GM12878 (cell line): ENCODE data around the gene ARL15. TPM values are rescaled to one million over a fixed set of nuclear protein-coding genes. Genes with fewer than 3 reads are reported as not detected.

Experiments
- ATAC-seq: fragments of 200-7000 bp; cut with Tn5 transposase; 3 replicates; pipeline ENCODE4 v1.9.1; 2020; ENCODE audit warnings: mild to moderate bottlenecking, moderate library complexity
- BruUV-seq: library from RNA; stranded (reverse); fragments of 400-500 nt; replicated peaks from 2 replicates; lab custom pipeline; 2021; lab: Mats Ljungman, UMichigan
- CTCF ChIA-PET: fragments of 300-600 bp; sonication (Branson Sonifier 250); formaldehyde crosslinking; extraction: SDS; loops from one replicate; lab custom pipeline; 2021; ENCODE audit warnings: inconsistent platforms; lab: Yijun Ruan, JAX
- POLR2A ChIA-PET: fragments of 350-600 bp; formaldehyde crosslinking; extraction: SDS; loops from one replicate; lab custom pipeline; 2021; ENCODE audit warnings: inconsistent platforms; lab: Charles Lee
- RAD21 ChIA-PET: fragments of 300-600 bp; sonication (Branson Sonifier 250); formaldehyde crosslinking; loops from one replicate; lab custom pipeline; 2023; ENCODE audit warnings: antibody characterized with exemption; ENCODE audit not compliant: unreplicated experiment; lab: Charles Lee
- SMC1A ChIA-PET: fragments of 300-600 bp; sonication (Branson Sonifier 250); formaldehyde crosslinking; loops from one replicate; lab custom pipeline; 2023; ENCODE audit not compliant: unreplicated experiment, uncharacterized antibody; lab: Charles Lee
- DNase-seq: peaks from one replicate; pipeline ENCODE4 v3.0.0-alpha.2; 2011; ENCODE audit warnings: low read depth, low spot score
- FAIRE-seq: peaks from 3 replicates; lab custom pipeline; 2011; peaks lifted over from hg19 to GRCh38; lab: Jason Lieb, UNC
- H2AFZ ChIP-seq: 2 replicates; pipeline ENCODE4 v1.6.0; 2011; ENCODE audit warnings: low read depth, low read length, control low read depth; ENCODE audit not compliant: control insufficient read depth
- H3K27ac ChIP-seq: 2 replicates; pipeline ENCODE4 v1.5.1; 2011; ENCODE audit warnings: control low read depth; ENCODE audit not compliant: control insufficient read depth, insufficient read depth
- H3K27me3 ChIP-seq, 2 experiments: replicated peaks in 1 of 2; 2 replicates each; pipeline versions ENCODE4 v1.6.0 to v1.6.1; 2011; ENCODE audit warnings: low read length in 1 of 2; ENCODE audit not compliant: control insufficient read depth in 2 of 2, insufficient read depth in 2 of 2
- H3K36me3 ChIP-seq, 2 experiments: 2 replicates each; pipeline ENCODE4 v1.5.1; 2011; ENCODE audit warnings: low read length in 1 of 2; ENCODE audit not compliant: control insufficient read depth in 2 of 2, insufficient read depth in 2 of 2
- H3K4me1 ChIP-seq: 2 replicates; pipeline ENCODE4 v1.6.1; 2011; ENCODE audit warnings: mild to moderate bottlenecking, low read length, moderate library complexity, mixed read lengths; ENCODE audit not compliant: control insufficient read depth, insufficient read depth
- H3K4me2 ChIP-seq: 2 replicates; pipeline ENCODE4 v1.6.0; 2011; ENCODE audit warnings: control low read depth; ENCODE audit not compliant: control insufficient read depth, insufficient read depth
- H3K4me3 ChIP-seq: fragments of 200-600 bp; sonication (generic); 2 replicates; pipeline ENCODE4 v1.5.1; 2016
- H3K79me2 ChIP-seq: 2 replicates; pipeline ENCODE4 v1.6.0; 2011; ENCODE audit warnings: low read length; ENCODE audit not compliant: control insufficient read depth, insufficient read depth
- H3K9ac ChIP-seq: 2 replicates; pipeline ENCODE4 v1.8.0; 2011; ENCODE audit warnings: low read length, control low read depth, mixed read lengths; ENCODE audit not compliant: control insufficient read depth, insufficient read depth
- H3K9me3 ChIP-seq: replicated peaks from 3 replicates; pipeline ENCODE4 v1.5.1; 2011; ENCODE audit warnings: mild to moderate bottlenecking, low read length; ENCODE audit not compliant: control insufficient read depth, insufficient read depth
- H4K20me1 ChIP-seq: 2 replicates; pipeline ENCODE4 v1.6.0; 2011; ENCODE audit not compliant: control insufficient read depth, insufficient read depth
- BHLHE40 ChIP-seq, 2 experiments: fragments of 450-650 bp in 1 of 2; IDR thresholded peaks; 2 replicates each; pipeline ENCODE4 v1.6.1; 2011 to 2017; ENCODE audit warnings: low read depth in 2 of 2, borderline replicate concordance in 1 of 2, improper control_type of control experiment in 1 of 2, low read length in 1 of 2, mild to moderate bottlenecking in 1 of 2
- BMI1 ChIP-seq: fragments of 450-650 bp; IDR thresholded peaks from 2 replicates; pipeline ENCODE4 v1.6.1; 2016; ENCODE audit warnings: mild to moderate bottlenecking, moderate library complexity, borderline replicate concordance
- CHD4 ChIP-seq: fragments of 200-600 bp; sonication (generic); IDR thresholded peaks from 2 replicates; pipeline ENCODE4 v1.6.1; 2016; ENCODE audit warnings: mild to moderate bottlenecking
- CREM ChIP-seq: IDR thresholded peaks from 2 replicates; pipeline ENCODE4 v1.6.1; 2014; ENCODE audit warnings: antibody characterized with exemption, low read depth
- EED ChIP-seq: sonication (generic); IDR thresholded peaks from 2 replicates; pipeline ENCODE4 v1.6.1; 2016; ENCODE audit warnings: antibody characterized with exemption, low read depth
- RB1 ChIP-seq: fragments of 450-650 bp; formaldehyde crosslinking; IDR thresholded peaks from 2 replicates; pipeline ENCODE4 v1.6.1; 2017; ENCODE audit warnings: mild to moderate bottlenecking, borderline replicate concordance
- TBL1XR1 ChIP-seq: IDR thresholded peaks from 2 replicates; pipeline ENCODE4 v1.6.1; 2012; ENCODE audit warnings: low read depth, low read length, improper control_type of control experiment
- WGBS: methylation state at CpG from one replicate; pipeline ENCODE4 v1.1.6; 2016; ENCODE audit warnings: low lambda C conversion rate; ENCODE audit not compliant: insufficient replicate concordance, insufficient coverage; ENCODE audit errors: missing lambda C conversion rate; 5-methylcytosine and 5-hydroxymethylcytosine counted together
- in situ Hi-C: fragments of 300-500 bp; cut with MboI; formaldehyde crosslinking; loops from 9 replicates; pipeline ENCODE4 v1.14.3; 2018; ENCODE audit warnings: mixed read lengths
- intact Hi-C: fragments of 100-400 bp; cut with micrococcal nuclease; formaldehyde crosslinking; loops from one replicate; pipeline ENCODE4 v1.14.2; 2022; ENCODE audit not compliant: unreplicated experiment
- polyA plus RNA-seq, 11 experiments: library from polyadenylated mRNA; depleted of rRNA in 4 of 11; unstranded in 6 of 11; stranded (reverse) in 5 of 11; fragments of >200 nt; fragmentation: Nextera tagmentation in 4 of 11; fragmentation: Illumina TruSeq in 1 of 11; extraction: Ambion mirVana in 4 of 11; extraction: Trizol in 1 of 11; gene quantifications; 1 replicate in 1 of 11; 2 replicates in 10 of 11; pipeline versions ENCODE4 v1.2.1 to v1.2.3, GENCODE V29; 2011 to 2016; ENCODE audit warnings: inconsistent platforms in 2 of 11, missing spikeins in 2 of 11, low read depth in 1 of 11
- total RNA-seq, 4 experiments: library from RNA; depleted of rRNA in 3 of 4; stranded (reverse); fragments of >200 nt in 3 of 4; fragmentation: Illumina TruSeq in 1 of 4; extraction: Trizol in 1 of 4; gene quantifications; 2 replicates each; pipeline versions ENCODE4 v1.2.1 to v1.2.3, GENCODE V29; 2013 to 2021
- TF ChIP-seq, protein P1 (sequence below): fragments of 450-650 bp; formaldehyde crosslinking; IDR thresholded peaks from 2 replicates; pipeline ENCODE4 v1.5.0; 2022; ENCODE audit warnings: mild to moderate bottlenecking, missing genetic modification characterization
- TF ChIP-seq, protein P2 (sequence below): fragments of 450-650 bp; IDR thresholded peaks from 2 replicates; pipeline ENCODE4 v1.6.1; 2017; ENCODE audit warnings: mild to moderate bottlenecking, low read depth, inconsistent platforms; ENCODE audit not compliant: poor library complexity, severe bottlenecking
- TF ChIP-seq, protein P3 (sequence below): fragments of 450-650 bp; formaldehyde crosslinking; IDR thresholded peaks from 2 replicates; pipeline ENCODE4 v1.4.0; 2022; ENCODE audit warnings: mild to moderate bottlenecking, moderate library complexity
- TF ChIP-seq, protein P4 (sequence below): fragments of 450-650 bp; IDR thresholded peaks from 2 replicates; pipeline ENCODE4 v1.6.1; 2016; ENCODE audit warnings: mild to moderate bottlenecking

ARL15 gene
- total and polyA plus RNA-seq, 10 of the 15 experiments (the other 5 are each of a cell fraction or from before 2014, with no cell fraction given), result 3.6 to 11.0 (median 7.7) TPM

DNA sequence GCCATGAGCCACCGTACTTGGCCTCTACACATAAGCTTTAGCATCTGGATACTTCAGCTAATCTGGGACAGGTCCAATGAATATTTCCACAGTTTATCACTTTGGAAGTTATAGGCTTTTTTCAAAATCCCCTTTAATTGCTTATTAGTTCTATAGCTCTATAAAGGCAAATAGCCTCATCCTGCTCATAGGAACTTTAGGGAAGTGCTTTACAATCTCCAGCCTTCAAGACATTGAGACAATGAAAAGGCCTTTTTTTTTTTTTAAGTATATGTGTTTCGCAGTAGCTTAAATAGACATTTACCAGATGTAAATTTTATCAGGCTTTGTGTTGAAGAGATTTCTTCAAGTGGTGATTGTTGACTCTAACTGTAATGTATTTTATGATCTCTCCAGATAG lies 224.2 kb downstream of the ARL15 start (continued):
- TF ChIP-seq, protein P1, sequence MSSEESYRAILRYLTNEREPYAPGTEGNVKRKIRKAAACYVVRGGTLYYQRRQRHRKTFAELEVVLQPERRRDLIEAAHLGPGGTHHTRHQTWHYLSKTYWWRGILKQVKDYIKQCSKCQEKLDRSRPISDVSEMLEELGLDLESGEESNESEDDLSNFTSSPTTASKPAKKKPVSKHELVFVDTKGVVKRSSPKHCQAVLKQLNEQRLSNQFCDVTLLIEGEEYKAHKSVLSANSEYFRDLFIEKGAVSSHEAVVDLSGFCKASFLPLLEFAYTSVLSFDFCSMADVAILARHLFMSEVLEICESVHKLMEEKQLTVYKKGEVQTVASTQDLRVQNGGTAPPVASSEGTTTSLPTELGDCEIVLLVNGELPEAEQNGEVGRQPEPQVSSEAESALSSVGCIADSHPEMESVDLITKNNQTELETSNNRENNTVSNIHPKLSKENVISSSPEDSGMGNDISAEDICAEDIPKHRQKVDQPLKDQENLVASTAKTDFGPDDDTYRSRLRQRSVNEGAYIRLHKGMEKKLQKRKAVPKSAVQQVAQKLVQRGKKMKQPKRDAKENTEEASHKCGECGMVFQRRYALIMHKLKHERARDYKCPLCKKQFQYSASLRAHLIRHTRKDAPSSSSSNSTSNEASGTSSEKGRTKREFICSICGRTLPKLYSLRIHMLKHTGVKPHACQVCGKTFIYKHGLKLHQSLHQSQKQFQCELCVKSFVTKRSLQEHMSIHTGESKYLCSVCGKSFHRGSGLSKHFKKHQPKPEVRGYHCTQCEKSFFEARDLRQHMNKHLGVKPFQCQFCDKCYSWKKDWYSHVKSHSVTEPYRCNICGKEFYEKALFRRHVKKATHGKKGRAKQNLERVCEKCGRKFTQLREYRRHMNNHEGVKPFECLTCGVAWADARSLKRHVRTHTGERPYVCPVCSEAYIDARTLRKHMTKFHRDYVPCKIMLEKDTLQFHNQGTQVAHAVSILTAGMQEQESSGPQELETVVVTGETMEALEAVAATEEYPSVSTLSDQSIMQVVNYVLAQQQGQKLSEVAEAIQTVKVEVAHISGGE (CRISPR knock-in tag), result no peak
- TF ChIP-seq EED (no peak), TBL1XR1 (no peak), BHLHE40 (IDR thresholded peaks at IDR 0.05; ENCODE audit: borderline replicate concordance in 1 of 2, low read depth in 2 of 2, low read length in 1 of 2) (no peak)
- TF ChIP-seq, protein P2, sequence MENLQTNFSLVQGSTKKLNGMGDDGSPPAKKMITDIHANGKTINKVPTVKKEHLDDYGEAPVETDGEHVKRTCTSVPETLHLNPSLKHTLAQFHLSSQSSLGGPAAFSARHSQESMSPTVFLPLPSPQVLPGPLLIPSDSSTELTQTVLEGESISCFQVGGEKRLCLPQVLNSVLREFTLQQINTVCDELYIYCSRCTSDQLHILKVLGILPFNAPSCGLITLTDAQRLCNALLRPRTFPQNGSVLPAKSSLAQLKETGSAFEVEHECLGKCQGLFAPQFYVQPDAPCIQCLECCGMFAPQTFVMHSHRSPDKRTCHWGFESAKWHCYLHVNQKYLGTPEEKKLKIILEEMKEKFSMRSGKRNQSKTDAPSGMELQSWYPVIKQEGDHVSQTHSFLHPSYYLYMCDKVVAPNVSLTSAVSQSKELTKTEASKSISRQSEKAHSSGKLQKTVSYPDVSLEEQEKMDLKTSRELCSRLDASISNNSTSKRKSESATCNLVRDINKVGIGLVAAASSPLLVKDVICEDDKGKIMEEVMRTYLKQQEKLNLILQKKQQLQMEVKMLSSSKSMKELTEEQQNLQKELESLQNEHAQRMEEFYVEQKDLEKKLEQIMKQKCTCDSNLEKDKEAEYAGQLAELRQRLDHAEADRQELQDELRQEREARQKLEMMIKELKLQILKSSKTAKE, result no peak

DNA sequence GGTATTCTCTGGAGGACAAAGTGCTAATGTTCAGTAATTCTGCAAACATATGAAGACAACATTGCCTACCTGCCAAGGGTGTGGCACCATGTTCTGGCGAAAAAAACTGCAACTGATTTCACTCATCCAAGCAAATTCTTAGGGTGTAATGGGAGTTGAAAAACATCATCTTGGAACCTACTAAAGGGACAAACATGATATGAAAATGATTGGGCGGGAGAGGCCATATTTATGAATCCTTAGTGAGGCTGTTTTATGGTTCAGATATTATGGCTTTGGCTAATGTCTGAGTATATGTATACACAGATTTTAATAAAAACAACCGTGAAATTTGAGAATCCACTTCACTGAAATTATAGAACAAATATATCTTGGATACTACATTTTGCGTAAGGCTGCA lies 225.7 kb downstream of the ARL15 start:
- Histone ChIP-seq H3K9me3 (no peaks in the 10 kb centered on the region), H3K4me3 (no peak overlapping the region), H4K20me1 (no peaks in the 10 kb centered on the region), H2AFZ (no peak overlapping the region), H3K27me3 (no peaks in the 10 kb centered on the region), H3K27ac (no peak overlapping the region), H3K36me3 (no peaks in the 10 kb centered on the region), H3K9ac (no peak overlapping the region), H3K4me2 (no peak overlapping the region), H3K79me2 (no peaks in the 10 kb centered on the region), H3K4me1 (no peaks in the 10 kb centered on the region)
- DNase-seq (no peak), FAIRE-seq (no peak), ATAC-seq (no peak)
- in situ Hi-C loops (no loop called here), intact Hi-C loops (no loop called here)
- ChIA-PET POLR2A (no interaction called here), SMC1A (no interaction called here), CTCF (no interaction called here), RAD21 (no interaction called here)
- no TSS peak for BruUV-seq
- WGBS, result 99% methylated on average over 4 of the region's 4 CpGs
- no peak for TF ChIP-seq BMI1
- TF ChIP-seq CHD4, result no peak
- no peak for TF ChIP-seq RB1
- no peak for TF ChIP-seq BHLHE40 (IDR thresholded peaks at IDR 0.05; ENCODE audit: borderline replicate concordance in 1 of 2, low read depth in 2 of 2, low read length in 1 of 2)
- TF ChIP-seq, protein P3, sequence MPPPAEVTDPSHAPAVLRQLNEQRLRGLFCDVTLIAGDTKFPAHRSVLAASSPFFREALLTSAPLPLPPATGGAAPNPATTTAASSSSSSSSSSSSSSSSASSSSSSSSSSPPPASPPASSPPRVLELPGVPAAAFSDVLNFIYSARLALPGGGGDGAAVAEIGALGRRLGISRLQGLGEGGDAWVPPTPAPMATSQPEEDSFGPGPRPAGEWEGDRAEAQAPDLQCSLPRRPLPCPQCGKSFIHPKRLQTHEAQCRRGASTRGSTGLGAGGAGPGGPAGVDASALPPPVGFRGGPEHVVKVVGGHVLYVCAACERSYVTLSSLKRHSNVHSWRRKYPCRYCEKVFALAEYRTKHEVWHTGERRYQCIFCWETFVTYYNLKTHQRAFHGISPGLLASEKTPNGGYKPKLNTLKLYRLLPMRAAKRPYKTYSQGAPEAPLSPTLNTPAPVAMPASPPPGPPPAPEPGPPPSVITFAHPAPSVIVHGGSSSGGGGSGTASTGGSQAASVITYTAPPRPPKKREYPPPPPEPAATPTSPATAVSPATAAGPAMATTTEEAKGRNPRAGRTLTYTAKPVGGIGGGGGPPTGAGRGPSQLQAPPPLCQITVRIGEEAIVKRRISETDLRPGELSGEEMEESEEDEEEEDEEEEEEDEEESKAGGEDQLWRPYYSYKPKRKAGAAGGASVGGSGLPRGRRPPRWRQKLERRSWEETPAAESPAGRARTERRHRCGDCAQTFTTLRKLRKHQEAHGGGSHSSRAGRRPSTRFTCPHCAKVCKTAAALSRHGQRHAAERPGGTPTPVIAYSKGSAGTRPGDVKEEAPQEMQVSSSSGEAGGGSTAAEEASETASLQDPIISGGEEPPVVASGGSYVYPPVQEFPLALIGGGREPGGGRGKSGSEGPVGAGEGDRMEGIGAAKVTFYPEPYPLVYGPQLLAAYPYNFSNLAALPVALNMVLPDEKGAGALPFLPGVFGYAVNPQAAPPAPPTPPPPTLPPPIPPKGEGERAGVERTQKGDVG (CRISPR knock-in tag), result no peak
- TF ChIP-seq, protein P4, sequence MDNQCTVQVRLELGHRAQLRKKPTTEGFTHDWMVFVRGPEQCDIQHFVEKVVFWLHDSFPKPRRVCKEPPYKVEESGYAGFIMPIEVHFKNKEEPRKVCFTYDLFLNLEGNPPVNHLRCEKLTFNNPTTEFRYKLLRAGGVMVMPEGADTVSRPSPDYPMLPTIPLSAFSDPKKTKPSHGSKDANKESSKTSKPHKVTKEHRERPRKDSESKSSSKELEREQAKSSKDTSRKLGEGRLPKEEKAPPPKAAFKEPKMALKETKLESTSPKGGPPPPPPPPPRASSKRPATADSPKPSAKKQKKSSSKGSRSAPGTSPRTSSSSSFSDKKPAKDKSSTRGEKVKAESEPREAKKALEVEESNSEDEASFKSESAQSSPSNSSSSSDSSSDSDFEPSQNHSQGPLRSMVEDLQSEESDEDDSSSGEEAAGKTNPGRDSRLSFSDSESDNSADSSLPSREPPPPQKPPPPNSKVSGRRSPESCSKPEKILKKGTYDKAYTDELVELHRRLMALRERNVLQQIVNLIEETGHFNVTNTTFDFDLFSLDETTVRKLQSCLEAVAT, result no peak
- TF ChIP-seq CREM, result no peak
